Measurements from ENCODE around the gene GALNS. TPM values are rescaled to one million over a fixed set of nuclear protein-coding genes. Genes with fewer than 3 reads are reported as not detected.

The GALNS gene
- total and polyA plus RNA-seq, 12 donors, result 12.6 to 63.1 (median 36.2) TPM

DNA sequence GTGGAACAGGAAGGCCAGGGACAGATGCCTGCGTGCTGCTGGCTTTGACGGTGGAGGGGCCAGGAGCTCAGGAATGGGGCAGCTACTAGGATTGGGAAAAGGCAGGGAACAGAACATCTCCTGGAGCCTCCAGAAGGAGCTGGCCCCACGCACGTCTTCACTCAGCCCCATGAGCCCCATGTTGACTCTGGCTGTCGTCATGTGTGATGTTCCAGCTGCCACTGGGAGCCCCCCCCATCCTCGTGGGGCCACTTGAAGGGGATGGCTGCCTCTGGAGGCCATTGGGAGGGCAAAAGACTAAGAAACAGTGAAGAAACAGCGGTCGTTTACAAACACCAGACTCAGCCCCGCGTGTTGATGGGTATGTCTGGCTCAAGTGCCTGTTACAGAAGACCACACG, 26.5 kb downstream of the GALNS start:
- Histone ChIP-seq H3K27ac (peak overlapping the region in 2 of 5 donors; percentile 20 to 49), H3K4me3 (no peak overlapping the region), H3K4me1 (replicated peaks in 1 of 2) (no peaks in the 10 kb centered on the region), H3K27me3 (no peaks in the 10 kb centered on the region), H3K9me3 (replicated peaks in 1 of 3) (no peaks in the 10 kb centered on the region), H3K36me3 (replicated peaks in 1 of 2) (peaks cover 0 to 13% of the 10 kb centered on the region in 2 donors)
- 54 to 76% (median 73%) methylated on average over 6 to 11 of the region's 11 CpGs for WGBS, 4 donors
- intact Hi-C loops (cut with DNase I), result no loop called here
- DNase-seq, result no peak
- TF ChIP-seq, protein P1, sequence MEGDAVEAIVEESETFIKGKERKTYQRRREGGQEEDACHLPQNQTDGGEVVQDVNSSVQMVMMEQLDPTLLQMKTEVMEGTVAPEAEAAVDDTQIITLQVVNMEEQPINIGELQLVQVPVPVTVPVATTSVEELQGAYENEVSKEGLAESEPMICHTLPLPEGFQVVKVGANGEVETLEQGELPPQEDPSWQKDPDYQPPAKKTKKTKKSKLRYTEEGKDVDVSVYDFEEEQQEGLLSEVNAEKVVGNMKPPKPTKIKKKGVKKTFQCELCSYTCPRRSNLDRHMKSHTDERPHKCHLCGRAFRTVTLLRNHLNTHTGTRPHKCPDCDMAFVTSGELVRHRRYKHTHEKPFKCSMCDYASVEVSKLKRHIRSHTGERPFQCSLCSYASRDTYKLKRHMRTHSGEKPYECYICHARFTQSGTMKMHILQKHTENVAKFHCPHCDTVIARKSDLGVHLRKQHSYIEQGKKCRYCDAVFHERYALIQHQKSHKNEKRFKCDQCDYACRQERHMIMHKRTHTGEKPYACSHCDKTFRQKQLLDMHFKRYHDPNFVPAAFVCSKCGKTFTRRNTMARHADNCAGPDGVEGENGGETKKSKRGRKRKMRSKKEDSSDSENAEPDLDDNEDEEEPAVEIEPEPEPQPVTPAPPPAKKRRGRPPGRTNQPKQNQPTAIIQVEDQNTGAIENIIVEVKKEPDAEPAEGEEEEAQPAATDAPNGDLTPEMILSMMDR (IDR thresholded peaks at IDR 0.05), result no peak
- no peak for TF ChIP-seq POLR2A (IDR thresholded peaks at IDR 0.05)

DNA sequence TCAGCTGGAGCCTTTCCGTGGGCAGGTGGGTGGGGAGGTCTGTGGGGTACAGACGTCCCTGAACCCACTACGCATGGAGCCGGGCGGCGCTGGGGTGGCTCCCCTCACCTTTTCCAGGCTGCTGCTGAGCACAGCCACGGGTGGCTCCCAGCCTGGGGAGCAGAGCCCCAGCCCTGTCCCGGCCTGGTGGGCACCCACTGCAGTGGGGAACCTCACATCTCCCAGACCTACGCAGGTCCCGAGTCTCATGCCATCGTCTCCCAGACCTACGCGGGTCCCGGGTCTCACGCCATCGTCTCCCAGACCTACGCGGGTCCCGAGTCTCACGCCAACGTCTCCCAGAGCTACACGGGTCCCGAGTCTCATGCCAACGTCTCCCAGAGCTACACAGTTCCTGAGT, 28.0 kb downstream of the GALNS start:
- no peaks in the 10 kb centered on the region for H3K9me3 ChIP-seq (replicated peaks in 1 of 3)
- TF ChIP-seq, protein P1 (IDR thresholded peaks at IDR 0.05), result no peak
- H3K27ac ChIP-seq, result no peak overlapping the region
- no peaks in the 10 kb centered on the region for H3K4me1 ChIP-seq (replicated peaks in 1 of 2)
- no peaks in the 10 kb centered on the region for H3K27me3 ChIP-seq
- 84 to 91% (median 89%) methylated on average over 16 to 24 of the region's 24 CpGs for WGBS, 4 donors
- intact Hi-C loops (cut with DNase I), result no loop called here
- DNase-seq, result no peak
- peaks cover 0 to 13% of the 10 kb centered on the region in 2 donors for H3K36me3 ChIP-seq (replicated peaks in 1 of 2)
- no peak overlapping the region for H3K4me3 ChIP-seq

DNA sequence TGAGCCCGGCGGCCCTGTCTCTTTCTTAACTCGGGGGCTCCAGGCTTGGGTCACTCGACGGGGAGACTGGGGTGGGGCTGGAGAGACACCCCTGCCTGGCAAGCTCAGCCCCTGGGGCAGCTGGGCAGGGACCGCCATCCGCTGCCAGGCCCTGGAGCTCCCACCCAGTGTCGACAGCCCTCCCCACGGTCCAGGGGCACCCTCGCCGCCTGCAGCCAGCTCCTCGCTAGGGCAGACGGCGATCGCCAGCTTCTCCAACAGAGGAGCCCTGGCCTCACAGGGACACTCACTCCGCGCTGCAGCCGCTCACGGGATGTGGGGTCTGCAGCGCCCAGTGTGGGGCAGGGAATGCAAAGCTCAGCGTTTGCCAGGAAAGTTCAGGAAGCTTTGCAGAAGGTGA, 29.0 kb downstream of the GALNS start:
- Histone ChIP-seq H3K4me3 (no peak overlapping the region), H3K4me1 (replicated peaks in 1 of 2) (no peaks in the 10 kb centered on the region), H3K36me3 (replicated peaks in 1 of 2) (peaks cover 0 to 15% of the 10 kb centered on the region in 2 donors), H3K27ac (no peak overlapping the region), H3K9me3 (replicated peaks in 1 of 3) (no peaks in the 10 kb centered on the region), H3K27me3 (no peaks in the 10 kb centered on the region)
- 93 to 100% (median 95%) methylated on average over 6 to 21 of the region's 21 CpGs for WGBS, 4 donors
- TF ChIP-seq, protein P1 (IDR thresholded peaks at IDR 0.05), result no peak
- TF ChIP-seq POLR2A (IDR thresholded peaks at IDR 0.05), result no peak
- intact Hi-C loops (cut with DNase I), result no loop called here
- no peak for DNase-seq

DNA sequence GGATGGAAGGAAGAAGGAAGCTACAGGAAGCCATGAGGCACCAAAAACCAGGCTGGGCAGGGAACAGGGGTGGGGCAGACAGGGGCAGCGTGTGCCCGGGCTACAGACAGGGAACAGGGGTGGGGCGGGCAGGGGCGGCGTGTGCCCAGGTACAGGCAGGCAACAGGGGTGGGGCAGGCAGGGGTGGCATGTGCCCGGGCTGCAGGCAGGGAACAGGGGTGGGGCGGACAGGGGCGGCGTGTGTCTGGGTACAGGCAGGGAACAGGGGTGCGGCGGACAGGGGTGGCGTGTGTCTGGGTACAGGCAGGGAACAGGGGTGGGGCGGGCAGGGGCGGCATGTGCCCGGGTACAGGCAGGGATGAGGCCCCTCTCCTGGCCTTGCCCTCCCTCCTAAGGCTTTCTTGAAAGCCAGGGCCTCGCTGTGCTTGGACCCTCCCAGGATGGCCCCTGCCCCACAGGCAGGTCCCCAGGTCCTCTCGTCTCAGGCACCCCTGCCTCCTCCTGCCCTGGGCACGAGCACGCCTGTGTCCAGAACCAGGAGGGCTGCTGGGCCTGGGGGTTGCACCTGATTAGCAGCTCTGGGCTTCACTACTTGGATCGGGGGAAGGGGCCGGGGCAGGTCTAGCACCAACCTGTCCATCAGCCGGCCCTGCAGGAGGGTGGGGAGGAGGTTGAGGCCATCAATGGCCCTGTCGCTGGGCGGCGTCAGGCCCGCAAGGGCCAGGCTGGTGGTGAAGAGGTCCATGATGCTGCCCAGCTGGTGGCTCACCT, 30.5 kb downstream of the GALNS start:
- no peak for DNase-seq
- H3K27ac ChIP-seq, result no peak overlapping the region
- intact Hi-C loops (cut with DNase I), result no loop called here
- no peak for TF ChIP-seq POLR2A (IDR thresholded peaks at IDR 0.05)
- TF ChIP-seq, protein P1 (IDR thresholded peaks at IDR 0.05), result no peak
- 89 to 95% (median 93%) methylated on average over 5 to 26 of the region's 26 CpGs for WGBS, 4 donors
- no peaks in the 10 kb centered on the region for H3K9me3 ChIP-seq (replicated peaks in 1 of 3)
- peaks cover 0 to 24% of the 10 kb centered on the region in 2 donors for H3K36me3 ChIP-seq (replicated peaks in 1 of 2)
- no peak overlapping the region for H3K4me3 ChIP-seq
- no peaks in the 10 kb centered on the region for H3K27me3 ChIP-seq
- peaks cover under 1 to 3% of the 10 kb centered on the region in 2 donors for H3K4me1 ChIP-seq (replicated peaks in 1 of 2)

All from adrenal gland (tissue), 12 donors.